Stimulated activated CD4-positive, alpha-beta T cell treated with anti-CD3 and anti-CD28 coated beads, Interleukin-4, amount 100 ng/mL, for 4 hours (primary cell): ENCODE data around the gene FSIP1.

Experiments used
- DNase-seq, 2 experiments: peaks; one replicate each; pipeline ENCODE4 v3.0.0-alpha.2; 2020

Gene FSIP1

GRCh38 chr15:39756806-39757522, 25.7 kb downstream of the FSIP1 start:
- DNase-seq = no peak

- no peak for DNase-seq
Observed at GRCh38 chr15:39752991-39753390, 29.6 kb downstream of the FSIP1 start.

GRCh38 chr15:39752246-39752645, 30.4 kb downstream of the FSIP1 start:
- DNase-seq = no peak

DNA sequence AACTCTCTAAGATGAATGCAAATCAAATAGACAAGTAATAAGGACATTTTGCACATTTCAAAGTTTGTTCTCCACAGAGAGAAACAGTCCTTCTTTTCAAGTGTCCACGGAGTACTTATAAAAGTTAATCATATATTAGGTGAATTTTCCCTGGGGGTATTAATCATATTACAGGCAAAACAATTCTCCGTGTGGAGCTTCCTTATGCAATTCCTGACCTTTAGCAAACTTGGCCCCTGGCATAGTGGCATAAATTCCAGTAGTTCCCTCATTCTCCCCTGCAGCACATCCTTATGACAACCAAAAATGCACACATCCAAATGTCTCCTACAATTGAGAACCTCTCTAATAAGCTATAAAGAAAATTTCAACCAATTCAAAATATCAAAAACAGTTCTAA, 34.4 kb downstream of the FSIP1 start:
- DNase-seq = no peak

DNA sequence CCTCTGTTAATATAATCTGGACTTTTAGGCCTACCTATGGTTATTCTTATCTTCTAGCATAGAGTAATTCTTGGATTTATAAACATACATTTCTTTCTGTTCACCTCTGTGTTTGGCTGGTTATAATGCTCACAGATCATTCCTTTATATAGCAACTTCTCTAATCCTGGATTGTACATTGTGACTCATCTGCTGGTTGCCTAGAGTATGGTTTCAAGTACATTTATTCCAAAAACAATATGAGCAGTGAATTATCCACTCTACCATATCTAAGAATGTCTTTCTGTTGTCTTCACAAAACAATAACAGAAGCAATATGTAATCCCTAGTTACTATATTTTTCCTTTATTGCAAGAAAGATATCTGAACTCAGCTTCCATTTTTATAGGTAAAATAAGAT, 35.3 kb downstream of the FSIP1 start:
- no peak for DNase-seq

GRCh38 chr15:39746714-39747276, 35.8 kb downstream of the FSIP1 start:
- DNase-seq = no peak

- no peak for DNase-seq
Observed at GRCh38 chr15:39746176-39746575, 36.5 kb downstream of the FSIP1 start.

DNA sequence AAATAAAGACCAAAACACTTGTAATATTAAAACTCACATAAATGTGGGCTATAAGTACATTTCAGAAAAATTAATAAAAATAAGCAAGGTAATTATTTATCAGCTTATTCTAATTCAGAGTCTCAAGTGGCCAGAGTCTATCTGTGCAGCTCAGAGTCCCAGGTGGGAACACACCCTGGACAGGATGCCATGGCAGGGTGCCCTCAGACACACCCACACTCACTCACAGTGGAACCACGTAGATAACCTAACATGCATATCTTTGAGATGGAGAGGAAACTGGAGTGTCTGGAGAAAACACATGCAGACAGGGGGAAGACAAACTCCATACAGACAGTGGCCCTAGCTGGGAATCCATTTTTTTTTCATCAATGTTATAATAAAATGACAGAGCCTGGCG, 37.2 kb downstream of the FSIP1 start:
- no peak for DNase-seq

DNA sequence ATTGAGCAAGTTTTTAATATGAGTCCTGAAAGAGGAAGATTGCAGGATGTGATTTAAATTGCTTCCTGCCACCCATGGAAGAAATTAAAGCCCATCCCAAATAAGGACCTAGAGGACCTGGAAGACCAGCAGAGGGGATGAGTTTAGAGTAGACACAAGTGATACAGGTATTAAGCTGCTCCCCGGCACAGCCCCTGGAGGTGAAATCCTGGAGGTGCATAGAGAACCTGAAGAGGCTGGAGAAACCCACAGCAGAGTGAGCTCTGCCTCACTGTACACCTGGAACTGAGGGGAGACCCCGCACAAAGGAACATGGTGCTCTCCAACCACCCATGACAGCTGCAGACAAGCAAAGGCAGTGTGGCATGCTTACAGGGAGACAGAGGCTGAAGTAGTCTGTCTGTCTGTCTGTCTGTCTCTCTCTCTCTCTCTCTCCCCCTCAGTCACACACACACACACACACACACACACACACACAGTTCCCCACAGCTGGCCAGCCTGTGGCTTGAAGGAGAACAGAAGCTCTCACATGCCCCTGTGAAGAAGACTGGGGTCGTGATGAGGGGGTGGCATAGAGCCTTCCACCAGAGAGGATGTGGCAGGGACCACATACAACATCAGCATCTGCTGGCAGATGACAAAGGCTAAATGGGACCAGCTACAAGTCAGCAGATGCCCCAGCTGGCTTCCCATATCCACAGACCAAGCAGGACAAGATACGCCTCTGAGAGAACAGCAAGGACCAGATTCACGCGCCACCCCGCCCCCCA, 38.1 kb downstream of the FSIP1 start:
- no peak for DNase-seq

DNA sequence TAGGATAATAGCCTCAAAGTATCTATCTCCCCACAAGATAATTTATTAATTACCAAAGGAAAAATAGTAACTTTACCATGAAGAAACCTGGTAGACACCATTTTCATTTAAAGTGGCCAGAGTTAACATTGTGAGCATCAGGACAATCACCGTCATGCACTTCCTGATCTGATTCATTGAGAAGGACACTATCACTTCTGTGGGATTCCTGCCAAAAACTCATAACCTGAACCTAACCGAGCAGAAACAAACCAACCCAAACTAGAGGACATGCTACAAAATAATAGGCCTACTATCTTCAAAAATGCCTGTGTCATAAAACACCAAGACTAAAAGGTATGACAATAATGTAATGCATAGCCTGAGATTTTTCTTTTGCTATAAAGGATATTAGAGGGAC, 39.0 kb downstream of the FSIP1 start:
- DNase-seq = no peak

GRCh38 chr15:39741258-39741657, 41.4 kb downstream of the FSIP1 start:
- no peak for DNase-seq

GRCh38 chr15:39738998-39739397, 43.6 kb downstream of the FSIP1 start:
- no peak for DNase-seq

- no peak for DNase-seq
Observed at GRCh38 chr15:39737196-39737550, 45.5 kb downstream of the FSIP1 start.

GRCh38 chr15:39736412-39737195, 46.0 kb downstream of the FSIP1 start:
- no peak for DNase-seq

DNA sequence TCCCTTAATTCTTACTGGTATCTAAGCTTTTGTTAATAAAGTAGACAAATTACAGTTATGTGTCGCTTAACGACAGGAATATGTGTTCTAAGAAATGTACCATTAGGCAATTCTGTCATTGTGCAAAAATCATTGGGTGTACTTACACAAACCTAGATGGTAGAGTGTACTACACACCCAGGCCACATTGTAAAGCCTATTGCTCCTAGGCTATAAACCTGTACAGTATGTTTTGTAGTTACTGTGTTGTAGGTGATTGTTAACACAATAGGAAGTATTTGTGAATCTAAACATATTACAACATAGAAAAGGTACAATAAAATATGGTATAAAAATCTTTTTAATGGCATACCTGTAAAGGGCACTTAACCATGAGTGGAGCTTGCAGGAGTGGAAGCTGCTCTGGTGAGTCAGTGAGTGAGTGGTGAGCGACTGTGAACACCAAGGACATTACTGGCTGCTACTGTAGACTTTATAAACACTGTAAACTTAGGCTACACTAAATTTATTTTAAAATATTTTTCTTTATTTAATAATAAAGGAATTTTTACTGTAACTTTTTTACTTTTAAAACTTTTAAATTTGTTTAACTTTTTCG, 47.4 kb downstream of the FSIP1 start:
- DNase-seq = no peak

- no peak for DNase-seq
Observed at GRCh38 chr15:39731266-39731665, 51.4 kb downstream of the FSIP1 start.

DNA sequence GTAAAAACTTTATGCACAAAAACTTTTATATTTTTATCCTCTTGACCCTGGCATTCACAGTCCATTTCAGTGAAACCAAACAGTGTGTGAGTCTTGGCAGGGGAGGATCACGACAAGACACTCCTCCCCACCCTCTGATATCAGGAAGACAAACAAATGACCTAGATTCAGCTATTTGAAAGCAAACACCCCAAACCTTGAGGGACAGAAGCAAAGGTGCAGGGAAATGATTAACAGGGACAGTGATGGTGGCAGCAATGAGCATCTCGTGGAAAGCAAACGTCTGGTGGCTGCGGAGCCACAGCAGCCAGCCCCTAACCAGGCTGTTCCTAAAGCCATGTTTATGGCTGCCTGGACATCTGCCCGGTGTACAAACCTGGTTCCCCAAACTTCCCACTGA, 52.1 kb downstream of the FSIP1 start:
- no peak for DNase-seq

DNA sequence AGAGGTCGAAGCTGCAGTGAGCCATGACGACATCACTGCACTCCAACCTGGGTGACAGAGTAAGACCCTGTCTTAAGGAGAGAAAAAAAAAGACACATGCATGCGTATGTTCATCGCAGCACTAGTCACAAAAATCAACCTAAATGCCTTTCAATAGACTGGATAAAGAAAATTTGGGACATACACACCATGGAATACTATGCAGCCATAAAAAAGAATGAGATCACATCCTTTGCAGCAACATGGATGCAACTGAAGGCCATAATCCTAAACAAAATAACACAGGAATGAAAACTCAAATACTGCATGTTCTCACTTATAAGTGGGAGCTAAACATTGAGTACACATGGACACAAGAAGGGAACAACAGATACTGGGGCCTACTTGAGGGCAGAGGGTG, 53.1 kb downstream of the FSIP1 start:
- DNase-seq = no peak

GRCh38 chr15:39728845-39729244, 53.8 kb downstream of the FSIP1 start:
- no peak for DNase-seq

GRCh38 chr15:39721893-39722292, 60.7 kb downstream of the FSIP1 start:
- no peak for DNase-seq

DNA sequence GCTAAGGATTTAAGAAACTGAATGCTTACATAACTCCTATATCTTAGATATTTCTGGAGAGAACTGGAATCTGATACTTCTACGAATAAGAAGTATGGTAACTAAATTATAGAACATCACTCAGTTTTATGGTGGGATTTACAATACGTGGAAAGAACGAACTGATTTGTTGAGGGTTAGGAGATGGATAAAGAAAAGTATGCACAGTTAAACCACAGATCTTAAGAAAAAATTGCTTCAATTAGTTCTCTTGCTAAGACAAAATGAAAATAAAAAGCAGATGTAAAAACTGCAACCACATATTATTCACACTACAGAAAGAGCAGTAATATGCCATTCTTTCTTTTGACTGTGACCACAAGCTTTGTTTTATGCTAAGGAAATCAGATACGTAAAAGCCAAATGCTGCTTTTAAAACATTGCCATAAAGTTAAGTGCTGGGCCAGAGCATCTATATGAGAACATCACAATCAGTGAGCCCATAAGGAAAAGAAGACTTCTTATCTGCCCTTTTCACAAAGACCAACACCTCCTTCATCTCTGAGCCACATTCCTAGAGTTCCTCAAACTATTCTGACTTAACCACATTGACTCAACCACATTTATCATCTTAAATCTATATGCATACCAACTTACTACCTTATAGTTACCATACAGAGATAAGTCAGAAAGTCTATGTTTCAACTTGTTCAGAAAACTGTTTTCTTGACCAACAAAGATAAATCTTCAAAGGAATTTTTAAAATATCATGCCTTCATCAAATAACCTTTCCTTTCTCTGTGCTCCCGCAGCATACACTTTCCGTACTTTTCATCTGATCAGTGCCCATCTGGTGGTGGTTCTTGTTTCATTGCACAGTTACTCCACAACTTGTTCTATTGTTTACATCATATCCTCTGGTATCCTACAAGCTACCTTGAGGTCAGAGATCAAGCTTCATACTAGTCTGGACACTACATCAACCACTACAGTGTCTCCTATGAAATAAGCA, 61.7 kb downstream of the FSIP1 start:
- DNase-seq = no peak

DNA sequence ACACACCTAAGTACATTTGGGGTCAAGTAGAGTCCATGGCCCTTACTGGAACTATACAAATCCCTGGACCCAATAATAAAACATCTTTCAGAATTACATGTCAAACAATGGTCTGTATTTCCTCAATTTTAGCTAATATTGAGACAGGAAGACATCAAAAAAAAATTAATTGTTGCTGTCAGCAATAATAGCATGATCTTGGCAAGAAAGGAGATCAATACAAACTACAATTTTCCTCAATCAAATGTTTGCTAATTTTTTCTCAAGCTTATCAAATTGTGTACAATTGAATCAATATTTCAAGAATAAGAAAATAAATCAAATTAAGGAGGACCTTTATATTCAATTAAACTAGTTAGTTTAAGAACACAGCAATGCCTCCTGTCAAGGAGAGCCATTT, 62.6 kb downstream of the FSIP1 start:
- DNase-seq = no peak
